ENCODE measurements around the gene RPL10. TPM values are rescaled to one million over a fixed set of nuclear protein-coding genes. Genes with fewer than 3 reads are reported as not detected.
"Not testable (repeated sequence)": the region's sequence is repeated elsewhere in the genome, so short reads cannot be mapped to it uniquely, and the experiment has no call there.

Gene RPL10
- total RNA-seq, 1 experiment from 2014 or later: 3,646 TPM

- DNase-seq (ENCODE audit: low read depth): peak; percentile 69
Measured at GRCh38 chrX:154378059-154378798, 19.9 kb upstream of the RPL10 start.

- peak; percentile 97 for DNase-seq (ENCODE audit: low read depth)
Measured at GRCh38 chrX:154378799-154379568, 19.2 kb upstream of the RPL10 start, which contains the start of gene EMD. Gene EMD, plus strand, starts transcription at chrX:154379295. Its CDS starts 190 bp downstream, at chrX:154379485.

GRCh38 chrX:154379569-154379951 lies 18.6 kb upstream of the RPL10 start:
- DNase-seq (ENCODE audit: low read depth): no peak

- no peak for DNase-seq (ENCODE audit: low read depth)
Measured at GRCh38 chrX:154380153-154380552, 18.0 kb upstream of the RPL10 start.

- DNase-seq (ENCODE audit: low read depth): no peak
Measured at GRCh38 chrX:154380787-154381186, 17.4 kb upstream of the RPL10 start.

GRCh38 chrX:154381271-154381670 lies 16.9 kb upstream of the RPL10 start:
- DNase-seq (ENCODE audit: low read depth): no peak

- DNase-seq (ENCODE audit: low read depth): no peak
Measured at GRCh38 chrX:154382483-154383069, 15.6 kb upstream of the RPL10 start.

GRCh38 chrX:154383359-154384283 lies 14.6 kb upstream of the RPL10 start:
- no peak for DNase-seq (ENCODE audit: low read depth)

GRCh38 chrX:154384284-154384892 lies 13.8 kb upstream of the RPL10 start:
- DNase-seq (ENCODE audit: low read depth): no peak

- not testable (repeated sequence) for DNase-seq (ENCODE audit: low read depth)
Measured at GRCh38 chrX:154388094-154388493, 10.1 kb upstream of the RPL10 start.

GRCh38 chrX:154388649-154389048 lies 9.5 kb upstream of the RPL10 start:
- DNase-seq (ENCODE audit: low read depth): not testable (repeated sequence)

GRCh38 chrX:154389812-154390747 lies 8.1 kb upstream of the RPL10 start:
- DNase-seq (ENCODE audit: low read depth): not testable (repeated sequence)

- not testable (repeated sequence) for DNase-seq (ENCODE audit: low read depth)
Measured at GRCh38 chrX:154396363-154396762, 1.8 kb upstream of the RPL10 start.

GRCh38 chrX:154396973-154397887 lies 947 bp upstream of the RPL10 start:
- no peak for DNase-seq (ENCODE audit: low read depth)

- DNase-seq (ENCODE audit: low read depth): peak; percentile 72
Measured at GRCh38 chrX:154398668-154399526, 720 bp downstream of the RPL10 start.

GRCh38 chrX:154399527-154400368 lies 1.6 kb downstream of the RPL10 start:
- DNase-seq (ENCODE audit: low read depth): no peak

GRCh38 chrX:154400369-154400817 lies 2.2 kb downstream of the RPL10 start:
- DNase-seq (ENCODE audit: low read depth): not testable (repeated sequence)

Measured in Daoy (cell line).